BJ (cell line): Measurements from ENCODE around the gene PKD1L1. TPM values are rescaled to one million over a fixed set of nuclear protein-coding genes. Genes with fewer than 3 reads are reported as not detected.

Source experiments
- CTCF ChIA-PET: fragments of 350-600 bp; formaldehyde crosslinking; extraction: SDS; loops from one replicate; lab custom pipeline; 2021; ENCODE audit warnings: antibody characterized with exemption, inconsistent platforms; lab: Yijun Ruan, JAX
- POLR2A ChIA-PET: fragments of 300-600 bp; sonication (Branson Sonifier 250); formaldehyde crosslinking; extraction: SDS; loops from one replicate; lab custom pipeline; 2021; ENCODE audit warnings: antibody characterized with exemption; lab: Charles Lee
- DNase-seq: peaks from one replicate; pipeline ENCODE4 v3.0.0-alpha.2; 2011; ENCODE audit warnings: low read depth
- H3K27me3 ChIP-seq: 2 replicates; pipeline ENCODE4 v1.6.0; 2011; ENCODE audit warnings: low read length; ENCODE audit not compliant: control insufficient read depth, insufficient read depth
- H3K36me3 ChIP-seq: 2 replicates; pipeline ENCODE4 v1.5.1; 2011; ENCODE audit warnings: low read length; ENCODE audit not compliant: control insufficient read depth, insufficient read depth
- H3K4me3 ChIP-seq: 2 replicates; pipeline ENCODE4 v1.5.1; 2011; ENCODE audit warnings: low read depth, mild to moderate bottlenecking, control low read depth, low read length
- polyA plus RNA-seq: library from polyadenylated mRNA; depleted of rRNA; stranded (reverse); fragments of >200 nt; gene quantifications from 2 replicates; pipeline ENCODE4 v1.2.3, GENCODE V29; 2011
- TF ChIP-seq, protein P1 (sequence below): IDR thresholded peaks from 2 replicates; pipeline ENCODE4 v1.5.1; 2011; ENCODE audit warnings: low read depth, mild to moderate bottlenecking, control low read depth, inconsistent platforms, low read length, moderate library complexity; ENCODE audit not compliant: insufficient read depth

PKD1L1 gene
- polyA plus RNA-seq, 1 experiment = 0.13 TPM

- H3K4me3 ChIP-seq = no peak overlapping the region
- H3K27me3 ChIP-seq = no peaks in the 10 kb centered on the region
- ChIA-PET CTCF (no interaction called here), POLR2A (no interaction called here)
- H3K36me3 ChIP-seq = no peaks in the 10 kb centered on the region
- TF ChIP-seq, protein P1, sequence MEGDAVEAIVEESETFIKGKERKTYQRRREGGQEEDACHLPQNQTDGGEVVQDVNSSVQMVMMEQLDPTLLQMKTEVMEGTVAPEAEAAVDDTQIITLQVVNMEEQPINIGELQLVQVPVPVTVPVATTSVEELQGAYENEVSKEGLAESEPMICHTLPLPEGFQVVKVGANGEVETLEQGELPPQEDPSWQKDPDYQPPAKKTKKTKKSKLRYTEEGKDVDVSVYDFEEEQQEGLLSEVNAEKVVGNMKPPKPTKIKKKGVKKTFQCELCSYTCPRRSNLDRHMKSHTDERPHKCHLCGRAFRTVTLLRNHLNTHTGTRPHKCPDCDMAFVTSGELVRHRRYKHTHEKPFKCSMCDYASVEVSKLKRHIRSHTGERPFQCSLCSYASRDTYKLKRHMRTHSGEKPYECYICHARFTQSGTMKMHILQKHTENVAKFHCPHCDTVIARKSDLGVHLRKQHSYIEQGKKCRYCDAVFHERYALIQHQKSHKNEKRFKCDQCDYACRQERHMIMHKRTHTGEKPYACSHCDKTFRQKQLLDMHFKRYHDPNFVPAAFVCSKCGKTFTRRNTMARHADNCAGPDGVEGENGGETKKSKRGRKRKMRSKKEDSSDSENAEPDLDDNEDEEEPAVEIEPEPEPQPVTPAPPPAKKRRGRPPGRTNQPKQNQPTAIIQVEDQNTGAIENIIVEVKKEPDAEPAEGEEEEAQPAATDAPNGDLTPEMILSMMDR = no peak
- DNase-seq = no peak
Observed at GRCh38 chr7:47777531-47778152, 170.6 kb downstream of the PKD1L1 start.

- POLR2A ChIA-PET = no interaction called here
- DNase-seq = no peak
- TF ChIP-seq, protein P1 = no peak
- Histone ChIP-seq H3K27me3 (no peaks in the 10 kb centered on the region), H3K4me3 (no peak overlapping the region), H3K36me3 (no peaks in the 10 kb centered on the region)
- CTCF ChIA-PET = no interaction called here
Observed at GRCh38 chr7:47776335-47776734, 171.9 kb downstream of the PKD1L1 start.

DNA sequence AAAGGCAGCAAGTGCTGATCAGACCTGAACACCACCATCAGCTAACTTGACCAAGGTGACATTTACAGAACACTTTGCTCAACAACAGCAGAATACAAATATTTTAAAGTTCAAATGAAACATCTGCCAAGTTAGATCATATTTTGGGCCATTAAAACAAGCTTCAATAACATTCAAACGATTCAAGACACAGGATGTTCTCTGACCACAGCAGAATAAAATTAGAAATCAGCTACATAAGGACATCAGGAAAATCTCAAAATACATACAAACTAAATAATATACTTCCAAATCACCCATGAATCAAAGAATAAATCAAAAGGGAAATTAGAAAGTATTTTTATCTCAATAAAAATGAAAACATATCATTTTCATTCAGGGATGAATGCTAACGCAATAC, 173.0 kb downstream of the PKD1L1 start:
- Histone ChIP-seq H3K4me3 (no peak overlapping the region), H3K27me3 (no peaks in the 10 kb centered on the region), H3K36me3 (no peaks in the 10 kb centered on the region)
- CTCF ChIA-PET = interaction anchor here (0.9 to 1.7 kb wide), 3 partner anchors 9 to 152 kb away, joined by 3 to 4 read pairs (median 4); no protein-coding TSS in a partner anchor
- DNase-seq = no peak
- TF ChIP-seq, protein P1 = no peak
- POLR2A ChIA-PET = interaction anchor here (0.8 kb wide), 1 partner anchor 51 kb away, joined by 4 read pairs; no protein-coding TSS in a partner anchor

- POLR2A ChIA-PET = no interaction called here
- H3K36me3 ChIP-seq = no peaks in the 10 kb centered on the region
- TF ChIP-seq, protein P1 = no peak
- CTCF ChIA-PET = interaction anchor here (1.2 to 1.8 kb wide), 2 partner anchors 46 to 181 kb away, joined by 3 to 7 read pairs; no protein-coding TSS in a partner anchor
- no peak for DNase-seq
- no peaks in the 10 kb centered on the region for H3K27me3 ChIP-seq
- H3K4me3 ChIP-seq = no peak overlapping the region
Observed at GRCh38 chr7:47772492-47772891, 175.8 kb downstream of the PKD1L1 start.

GRCh38 chr7:47771990-47772360, 176.3 kb downstream of the PKD1L1 start:
- TF ChIP-seq, protein P1 = no peak
- Histone ChIP-seq H3K36me3 (no peaks in the 10 kb centered on the region), H3K27me3 (no peaks in the 10 kb centered on the region), H3K4me3 (no peak overlapping the region)
- no peak for DNase-seq
- CTCF ChIA-PET = interaction anchor here (1.2 to 1.8 kb wide), 2 partner anchors 47 to 181 kb away, joined by 3 to 7 read pairs; no protein-coding TSS in a partner anchor
- POLR2A ChIA-PET = no interaction called here
